H1 (cell line): Measurements from ENCODE around the gene FAM221B. TPM values are rescaled to one million over a fixed set of nuclear protein-coding genes. Genes with fewer than 3 reads are reported as not detected.

Experiments
- CTCF ChIA-PET: fragments of 300-600 bp; sonication (Branson Sonifier 250); formaldehyde crosslinking; loops from one replicate; lab custom pipeline; 2021; ENCODE audit not compliant: partially characterized antibody; lab: Charles Lee
- POLR2A ChIA-PET: fragments of 300-600 bp; sonication (Branson Sonifier 250); formaldehyde crosslinking; loops from one replicate; lab custom pipeline; 2021; ENCODE audit warnings: inconsistent platforms; ENCODE audit not compliant: partially characterized antibody; lab: Charles Lee
- DNase-seq, 2 experiments: peaks; one replicate each; pipeline versions ENCODE4 v3.0.0 to v3.0.0-alpha.2; 2010 to 2022; ENCODE audit warnings: low spot score in 2 of 2, low read depth in 1 of 2, mixed read lengths in 1 of 2
- FAIRE-seq: peaks from 2 replicates; lab custom pipeline; 2011; peaks lifted over from hg19 to GRCh38; lab: Jason Lieb, UNC
- H2AFZ ChIP-seq: 2 replicates; pipeline ENCODE4 v1.8.1; 2012; ENCODE audit warnings: low read length, inconsistent platforms
- H2AK5ac ChIP-seq: 2 replicates; pipeline ENCODE4 v1.6.1; 2013; ENCODE audit warnings: low read depth, low read length
- H2BK120ac ChIP-seq: replicated peaks from 2 replicates; pipeline ENCODE3; 2013; ENCODE audit warnings: low read depth, low read length, inconsistent platforms
- H2BK12ac ChIP-seq: 2 replicates; pipeline ENCODE4 v1.6.1; 2013; ENCODE audit warnings: low read depth, low read length
- H2BK15ac ChIP-seq: 2 replicates; pipeline ENCODE4 v1.6.1; 2013; ENCODE audit warnings: low read length
- H2BK20ac ChIP-seq: 2 replicates; pipeline ENCODE4 v1.6.1; 2013; ENCODE audit warnings: low read length
- H2BK5ac ChIP-seq: 2 replicates; pipeline ENCODE4 v1.6.1; 2013; ENCODE audit warnings: low read depth, low read length
- H3K14ac ChIP-seq: 2 replicates; pipeline ENCODE4 v1.6.1; 2013; ENCODE audit warnings: inconsistent platforms; ENCODE audit not compliant: insufficient read length
- H3K18ac ChIP-seq: 2 replicates; pipeline ENCODE4 v1.6.1; 2013; ENCODE audit warnings: low read length; ENCODE audit errors: extremely low read depth
- H3K23ac ChIP-seq: 2 replicates; pipeline ENCODE4 v1.6.1; 2013; ENCODE audit warnings: inconsistent platforms; ENCODE audit not compliant: insufficient read length
- H3K23me2 ChIP-seq: 2 replicates; pipeline ENCODE4 v1.6.1; 2013; ENCODE audit warnings: low read depth, low read length
- H3K27ac ChIP-seq: 2 replicates; pipeline ENCODE4 v1.6.1; 2011; ENCODE audit warnings: low read depth, low read length, inconsistent platforms
- H3K27me3 ChIP-seq, 4 experiments: replicated peaks in 1 of 4; 1 replicate in 1 of 4; 2 replicates in 3 of 4; pipeline versions ENCODE4 v1.6.1 to v1.8.1; 2011 to 2013; ENCODE audit warnings: low read length in 3 of 4, mild to moderate bottlenecking in 3 of 4, inconsistent platforms in 2 of 4, mixed read lengths in 2 of 4, moderate library complexity in 1 of 4; ENCODE audit not compliant: control insufficient read depth in 3 of 4, insufficient read depth in 3 of 4; ENCODE audit errors: extremely low read depth in 1 of 4
- H3K36me3 ChIP-seq, 4 experiments: 2 replicates each; pipeline versions ENCODE4 v1.6.1 to v1.8.1; 2011 to 2013; ENCODE audit warnings: mild to moderate bottlenecking in 4 of 4, low read length in 3 of 4, moderate library complexity in 2 of 4, control low read depth in 1 of 4, inconsistent platforms in 1 of 4; ENCODE audit not compliant: insufficient read depth in 4 of 4, control insufficient read depth in 2 of 4
- H3K4ac ChIP-seq: replicated peaks from 2 replicates; pipeline ENCODE3; 2013; ENCODE audit warnings: low read length, low read depth, mixed read lengths, inconsistent platforms; ENCODE audit not compliant: insufficient read length
- H3K4me1 ChIP-seq, 4 experiments: replicated peaks in 1 of 4; 1 replicate in 1 of 4; 2 replicates in 3 of 4; pipeline versions ENCODE4 v1.6.1 to v1.8.1; 2011 to 2013; ENCODE audit warnings: low read length in 3 of 4, inconsistent platforms in 2 of 4, mixed read lengths in 1 of 4; ENCODE audit not compliant: insufficient read depth in 4 of 4, control insufficient read depth in 3 of 4
- H3K4me2 ChIP-seq, 2 experiments: 2 replicates each; pipeline versions ENCODE4 v1.6.1 to v1.8.1; 2011 to 2013; ENCODE audit warnings: low read depth in 2 of 2, low read length in 2 of 2, control low read depth in 1 of 2, inconsistent platforms in 1 of 2, mild to moderate bottlenecking in 1 of 2; ENCODE audit not compliant: insufficient read depth in 1 of 2
- H3K4me3 ChIP-seq, 4 experiments: fragments of 200-600, 300-600 bp in 1 of 4; sonication (generic), shearing (Covaris generic), sonication (Bioruptor Twin) in 1 of 4; 2 replicates each; pipeline versions ENCODE4 v1.5.1 to v1.8.1; 2011 to 2016; ENCODE audit warnings: low read length in 4 of 4, low read depth in 3 of 4, control low read depth in 2 of 4, inconsistent platforms in 2 of 4, mild to moderate bottlenecking in 2 of 4, mixed read lengths in 1 of 4, moderate library complexity in 1 of 4; ENCODE audit not compliant: insufficient read depth in 2 of 4; ENCODE audit errors: extremely low read depth in 1 of 4
- H3K56ac ChIP-seq: replicated peaks from 2 replicates; pipeline ENCODE3; 2013; ENCODE audit warnings: low read depth, mild to moderate bottlenecking, mixed read lengths, low read length, inconsistent platforms; ENCODE audit not compliant: insufficient read length
- H3K79me1 ChIP-seq: 2 replicates; pipeline ENCODE4 v1.6.1; 2013; ENCODE audit warnings: low read depth, low read length, control low read depth
- H3K79me2 ChIP-seq, 2 experiments: 2 replicates each; pipeline versions ENCODE4 v1.6.1 to v1.8.1; 2012 to 2013; ENCODE audit warnings: low read length in 2 of 2, mild to moderate bottlenecking in 2 of 2, inconsistent platforms in 1 of 2; ENCODE audit not compliant: insufficient read depth in 2 of 2, control insufficient read depth in 1 of 2
- H3K9ac ChIP-seq, 4 experiments: replicated peaks in 1 of 4; 1 replicate in 1 of 4; 2 replicates in 3 of 4; pipeline versions ENCODE4 v1.6.1 to v1.8.1; 2011 to 2013; ENCODE audit warnings: low read depth in 3 of 4, low read length in 3 of 4, control low read depth in 2 of 4, mild to moderate bottlenecking in 2 of 4, moderate library complexity in 2 of 4, inconsistent platforms in 1 of 4; ENCODE audit errors: extremely low read depth in 1 of 4
- H3K9me3 ChIP-seq, 2 experiments: 2 replicates each; pipeline versions ENCODE4 v1.6.1 to v1.8.1; 2012 to 2013; ENCODE audit warnings: mild to moderate bottlenecking in 2 of 2, moderate library complexity in 2 of 2, control low read depth in 1 of 2, inconsistent platforms in 1 of 2, low read depth in 1 of 2, low read length in 1 of 2, mixed read lengths in 1 of 2; ENCODE audit not compliant: insufficient read depth in 2 of 2
- H4K20me1 ChIP-seq, 2 experiments: replicated peaks in 1 of 2; 2 replicates each; pipeline versions ENCODE3 to v1.8.1; 2011 to 2013; ENCODE audit warnings: inconsistent platforms in 2 of 2, low read length in 2 of 2, mild to moderate bottlenecking in 1 of 2; ENCODE audit not compliant: insufficient read depth in 2 of 2, control insufficient read depth in 1 of 2
- H4K5ac ChIP-seq: 2 replicates; pipeline ENCODE4 v1.6.1; 2013; ENCODE audit warnings: low read length, low read depth, mixed read lengths, inconsistent platforms; ENCODE audit not compliant: insufficient read length
- H4K8ac ChIP-seq: 2 replicates; pipeline ENCODE4 v1.8.0; 2013; ENCODE audit warnings: mild to moderate bottlenecking, moderate library complexity, low read length, inconsistent platforms; ENCODE audit not compliant: insufficient read depth; ENCODE audit errors: extremely low read depth
- H4K91ac ChIP-seq: replicated peaks from 2 replicates; pipeline ENCODE3; 2013; ENCODE audit warnings: low read length, mixed read lengths, inconsistent platforms; ENCODE audit not compliant: insufficient read length
- ASH2L ChIP-seq: fragments of 200-600, 300-600 bp; sonication (generic); IDR thresholded peaks from one replicate; pipeline ENCODE4 v1.7.1; 2017; ENCODE audit warnings: low read length
- BRCA1 ChIP-seq: IDR thresholded peaks from 2 replicates; pipeline ENCODE4 v1.6.1; 2012; ENCODE audit warnings: low read depth, low read length, improper control_type of control experiment
- CBX8 ChIP-seq: fragments of 300-800, 300-1000 bp; sonication (generic); IDR thresholded peaks from 2 replicates; pipeline ENCODE4 v1.7.1; 2016; ENCODE audit warnings: low read depth, low read length, borderline replicate concordance
- POLR2A ChIP-seq, 2 experiments: IDR thresholded peaks; 1 replicate in 1 of 2; 2 replicates in 1 of 2; pipeline ENCODE4 v1.6.1; 2011; ENCODE audit warnings: low read depth in 2 of 2, low read length in 2 of 2, mild to moderate bottlenecking in 2 of 2; ENCODE audit errors: control extremely low read depth in 1 of 2
- POLR2AphosphoS5 ChIP-seq: IDR thresholded peaks from 2 replicates; pipeline ENCODE4 v1.6.1; 2011; ENCODE audit warnings: low read depth, low read length
- RAD21 ChIP-seq, 2 experiments: IDR thresholded peaks in 1 of 2; conservative IDR thresholded peaks in 1 of 2; 2 replicates each; pipeline ENCODE4 v1.6.1; 2011; ENCODE audit warnings: low read depth in 2 of 2, low read length in 2 of 2, improper control_type of control experiment in 1 of 2, inconsistent platforms in 1 of 2, mild to moderate bottlenecking in 1 of 2, moderate library complexity in 1 of 2
- SP1 ChIP-seq: IDR thresholded peaks from 2 replicates; pipeline ENCODE4 v1.6.1; 2011; ENCODE audit warnings: low read depth, low read length
- TAF7 ChIP-seq: optimal IDR thresholded peaks from 2 replicates; pipeline ENCODE3; 2011; ENCODE audit warnings: low read depth, mild to moderate bottlenecking, inconsistent platforms, low read length, moderate library complexity, borderline replicate concordance
- TCF12 ChIP-seq: IDR thresholded peaks from 2 replicates; pipeline ENCODE4 v1.6.1; 2011; ENCODE audit warnings: low read depth, mild to moderate bottlenecking, low read length
- WGBS, 2 experiments: shearing (Covaris generic) in 1 of 2; methylation state at CpG; one replicate each; pipeline versions ENCODE4 v1.1.6 to v1.1.7; 2013 to 2015; ENCODE audit warnings: low lambda C conversion rate in 2 of 2, mixed read lengths in 2 of 2, inconsistent platforms in 1 of 2, low coverage in 1 of 2, missing lambda C conversion rate in 1 of 2; ENCODE audit not compliant: insufficient replicate concordance in 2 of 2, insufficient coverage in 1 of 2, insufficient read length in 1 of 2; ENCODE audit errors: extremely low coverage in 1 of 2, missing lambda C conversion rate in 1 of 2; 5-methylcytosine and 5-hydroxymethylcytosine counted together
- polyA plus RNA-seq, 7 experiments: library from polyadenylated mRNA; depleted of rRNA in 3 of 7; stranded (reverse) in 5 of 7; unstranded in 2 of 7; fragments of >200 nt in 5 of 7; fragments of 200-250 nt in 2 of 7; gene quantifications; 1 replicate in 5 of 7; 2 replicates in 1 of 7; 4 replicates in 1 of 7; pipeline versions ENCODE4 v1.2.1 to v1.2.3, GENCODE V29; 2011 to 2013; ENCODE audit warnings: missing spikeins in 2 of 7, mixed read lengths in 2 of 7
- total RNA-seq: library from RNA; stranded (reverse); fragmentation: NEBNext Ultra II Directional; extraction: Animal tissue kit (Norgen Biotek cat#: 25700); gene quantifications from 2 replicates; pipeline ENCODE4 v1.2.1, GENCODE V29; 2021
- TF ChIP-seq, protein P1 (sequence below): IDR thresholded peaks from 2 replicates; pipeline ENCODE4 v1.6.1; 2011; ENCODE audit warnings: low read length, improper control_type of control experiment

The FAM221B gene
- total and polyA plus RNA-seq, 2 of the 8 experiments (the other 6 are each of a cell fraction or from before 2014, with no cell fraction given) = not detected

DNA sequence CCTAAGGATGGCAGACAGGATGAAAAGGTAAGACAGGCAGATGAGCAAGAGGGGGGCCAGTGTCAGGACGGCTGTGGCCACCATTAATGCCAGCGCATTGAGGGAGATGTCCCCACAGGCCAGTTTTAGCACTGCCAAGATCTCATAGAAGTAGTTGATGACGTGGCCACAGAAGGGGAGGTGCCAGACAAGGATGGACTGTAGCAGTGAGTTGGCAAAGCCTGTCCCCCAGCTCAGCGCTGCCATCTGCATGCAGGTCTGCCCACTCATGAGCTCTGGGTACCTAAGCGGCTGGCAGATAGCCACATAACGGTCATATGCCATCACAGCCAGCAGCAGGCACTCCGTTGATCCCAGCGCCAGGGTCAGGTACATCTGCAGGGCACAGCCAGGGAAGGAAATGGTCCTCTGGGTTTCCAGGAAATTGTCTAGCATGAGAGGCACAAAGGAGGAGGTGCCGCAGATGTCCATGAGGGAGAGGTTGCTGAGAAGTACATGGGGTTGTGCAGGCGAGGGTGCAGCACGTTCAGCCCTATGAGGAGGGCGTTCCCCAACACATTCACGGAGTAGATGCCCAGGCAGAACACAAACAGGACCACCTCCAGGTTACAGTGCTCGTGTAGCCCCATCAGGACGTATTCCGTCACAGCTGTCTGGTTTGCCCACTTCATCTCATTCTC, 30.9 kb upstream of the FAM221B start:
- H2AFZ ChIP-seq = no peak overlapping the region
- no peak overlapping the region for H4K91ac ChIP-seq
- ChIA-PET CTCF (interaction anchor here (0.6 to 5.9 kb wide), 9 partner anchors 12 to 84 kb away, joined by 3 to 31 read pairs (median 4); no protein-coding TSS in a partner anchor), POLR2A (interaction anchor here (1.2 to 7.4 kb wide), 3 partner anchors 9 to 13 kb away, joined by 3 to 43 read pairs (median 14); no protein-coding TSS in a partner anchor)
- no peaks in the 10 kb centered on the region for H3K79me1 ChIP-seq
- no peaks in the 10 kb centered on the region; a peak in 1 of 7 replicates for H3K27me3 ChIP-seq
- H3K9ac ChIP-seq = no peak overlapping the region
- no peak overlapping the region for H3K56ac ChIP-seq
- H2BK12ac ChIP-seq = no peak overlapping the region
- no peak overlapping the region for H3K4me3 ChIP-seq
- H3K23me2 ChIP-seq = no peaks in the 10 kb centered on the region; the same call in 1 of the 2 replicates
- no peak overlapping the region for H3K23ac ChIP-seq
- H2AK5ac ChIP-seq = no peak overlapping the region
- no peaks in the 10 kb centered on the region for H3K9me3 ChIP-seq
- H3K4ac ChIP-seq = no peak overlapping the region
- H2BK5ac ChIP-seq = no peak overlapping the region
- H3K18ac ChIP-seq = no peak overlapping the region
- no peak overlapping the region for H4K5ac ChIP-seq
- peaks cover 0 to 2% (median 0%) of the 10 kb centered on the region in 4 experiments; a peak in 1 of 8 replicates for H3K36me3 ChIP-seq
- no peak overlapping the region for H2BK15ac ChIP-seq
- H3K79me2 ChIP-seq = no peaks in the 10 kb centered on the region
- no peak overlapping the region for H3K4me2 ChIP-seq
- FAIRE-seq (no peak), DNase-seq (peak in 1 of 2 experiments; percentile 43)
- H3K14ac ChIP-seq = no peak overlapping the region
- no peaks in the 10 kb centered on the region for H3K4me1 ChIP-seq
- H2BK20ac ChIP-seq = no peak overlapping the region
- H3K27ac ChIP-seq = no peak overlapping the region
- WGBS, 2 experiments = 82% methylated on average over 16 of the region's 16 CpGs; no CpG with 5 or more reads in 1 of the 2 experiments
- no peak overlapping the region for H4K8ac ChIP-seq
- H4K20me1 ChIP-seq = peaks cover 0 to 2% of the 10 kb centered on the region in 2 experiments
- H2BK120ac ChIP-seq = no peak overlapping the region
- no peak for TF ChIP-seq ASH2L
- TF ChIP-seq POLR2A (IDR thresholded peaks at IDR 0.05; ENCODE audit: control extremely low read depth in 1 of 2, low read depth in 2 of 2, low read length in 2 of 2) = no peak
- no peak for TF ChIP-seq POLR2AphosphoS5
- TF ChIP-seq TAF7 = no peak
- peak; percentile 7 to 13; a peak in 1 of 4 replicates for TF ChIP-seq RAD21 (IDR thresholded peaks at IDR 0.05 in 1 of 2, conservative IDR thresholded peaks at IDR 0.05 in 1 of 2; ENCODE audit: low read depth in 2 of 2, low read length in 2 of 2)
- no peak for TF ChIP-seq TCF12
- TF ChIP-seq CBX8 = no peak
- no peak for TF ChIP-seq SP1
- TF ChIP-seq BRCA1 = no peak
- TF ChIP-seq, protein P1, sequence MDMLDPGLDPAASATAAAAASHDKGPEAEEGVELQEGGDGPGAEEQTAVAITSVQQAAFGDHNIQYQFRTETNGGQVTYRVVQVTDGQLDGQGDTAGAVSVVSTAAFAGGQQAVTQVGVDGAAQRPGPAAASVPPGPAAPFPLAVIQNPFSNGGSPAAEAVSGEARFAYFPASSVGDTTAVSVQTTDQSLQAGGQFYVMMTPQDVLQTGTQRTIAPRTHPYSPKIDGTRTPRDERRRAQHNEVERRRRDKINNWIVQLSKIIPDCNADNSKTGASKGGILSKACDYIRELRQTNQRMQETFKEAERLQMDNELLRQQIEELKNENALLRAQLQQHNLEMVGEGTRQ = no peak
